Esophagus muscularis mucosa (tissue), 4 donors: ENCODE measurements around the gene ZNF48. TPM values are rescaled to one million over a fixed set of nuclear protein-coding genes. Genes with fewer than 3 reads are reported as not detected.

Source experiments
- DNase-seq: peaks from one replicate; pipeline ENCODE4 v3.0.0-alpha.2; 2017; ENCODE audit errors: extremely low spot score
- H3K27ac ChIP-seq, 4 donors: fragments of 200-600 bp; sonication (generic); replicated peaks in 1 of 4; 1 replicate in 3 of 4; 2 replicates in 1 of 4; pipeline ENCODE4 v1.5.1; 2016 to 2019; ENCODE audit warnings: mild to moderate bottlenecking in 1 of 4
- H3K27me3 ChIP-seq, 4 donors: fragments of 200-600 bp; sonication (generic); one replicate each; pipeline versions ENCODE4 v1.5.1 to v1.6.0; 2016 to 2019
- H3K36me3 ChIP-seq, 4 donors: fragments of 200-600 bp; sonication (generic); one replicate each; pipeline ENCODE4 v1.5.1; 2016 to 2019
- H3K4me1 ChIP-seq, 4 donors: fragments of 200-600 bp; sonication (generic); one replicate each; pipeline ENCODE4 v1.5.1; 2016 to 2019
- H3K4me3 ChIP-seq, 4 donors: fragments of 200-600 bp; sonication (generic); 1 replicate in 2 of 4; 2 replicates in 2 of 4; pipeline ENCODE4 v1.5.1; 2016 to 2019; ENCODE audit warnings: mild to moderate bottlenecking in 4 of 4, moderate library complexity in 1 of 4
- H3K9me3 ChIP-seq, 4 donors: fragments of 200-600 bp; sonication (generic); 1 replicate in 3 of 4; 2 replicates in 1 of 4; pipeline ENCODE4 v1.5.1; 2016 to 2019
- EP300 ChIP-seq: sonication (generic); formaldehyde crosslinking; IDR thresholded peaks from one replicate; pipeline ENCODE4 v1.6.1; 2017; ENCODE audit warnings: antibody characterized with exemption
- POLR2A ChIP-seq: fragments of 450-650 bp; IDR thresholded peaks from one replicate; pipeline ENCODE4 v1.6.1; 2017; ENCODE audit warnings: antibody characterized with exemption, moderate library complexity, mild to moderate bottlenecking, low read depth
- POLR2AphosphoS5 ChIP-seq, 2 donors: sonication (generic); formaldehyde crosslinking; IDR thresholded peaks; one replicate each; pipeline ENCODE4 v1.6.1; 2017; ENCODE audit warnings: antibody characterized with exemption in 2 of 2
- whole genome bisulfite sequencing: methylation state at CpG from one replicate; pipeline ENCODE4 v1.1.5; 2018; 5-methylcytosine and 5-hydroxymethylcytosine counted together
- intact Hi-C: fragments of 100-400 bp; cut with DNase I; formaldehyde crosslinking; loops from one replicate; pipeline ENCODE4 v1.15.1; 2023
- total RNA-seq, 4 donors: library from RNA; depleted of rRNA; stranded (reverse); fragments of >200 nt; gene quantifications; one replicate each; pipeline versions ENCODE4 v1.1.0 to v1.2.1, GENCODE V29; 2016
- TF ChIP-seq, protein P1 (sequence below), 3 experiments: fragments of 200-600 bp in 2 of 3; fragments of 450-650 bp in 1 of 3; sonication (generic) in 2 of 3; IDR thresholded peaks; one replicate each; pipeline ENCODE4 v1.5.1; 2017 to 2019; ENCODE audit warnings: antibody characterized with exemption in 3 of 3, mild to moderate bottlenecking in 2 of 3, moderate library complexity in 1 of 3

The ZNF48 gene
- total RNA-seq, 4 donors from 2014 or later: 8.3 to 17.6 (median 12.8) TPM

DNA sequence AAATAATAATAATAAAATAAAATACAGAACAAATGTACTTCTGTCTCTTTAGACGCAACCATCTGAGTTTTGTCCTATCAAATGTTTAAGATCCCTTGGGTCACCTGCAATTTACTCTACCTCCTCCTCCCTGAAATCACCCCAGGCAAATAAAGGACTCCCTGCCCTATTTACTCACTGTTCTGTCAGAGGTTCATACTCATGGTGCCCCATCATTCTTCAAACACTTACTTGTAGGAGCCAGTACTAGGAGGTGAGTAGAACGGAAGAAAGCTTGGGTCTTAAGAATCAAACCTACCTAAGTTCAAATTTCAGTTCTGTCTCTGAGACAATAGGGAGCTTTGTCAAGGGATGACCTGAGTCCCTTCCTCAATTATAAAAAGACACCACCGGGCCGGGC is 28.7 kb upstream of the ZNF48 start:
- H3K27ac ChIP-seq: peak overlapping the region in 1 of 4 donors; percentile 9
- no peaks in the 10 kb centered on the region for H3K27me3 ChIP-seq
- peaks cover 29 to 54% (median 50%) of the 10 kb centered on the region in 4 donors for H3K4me1 ChIP-seq
- intact Hi-C loops: no loop called here
- peaks cover 10 to 51% (median 36%) of the 10 kb centered on the region in 4 donors for H3K36me3 ChIP-seq
- TF ChIP-seq POLR2AphosphoS5 (IDR thresholded peaks at IDR 0.05) (no peak), EP300 (no peak), POLR2A (no peak)
- WGBS: 82% methylated on average over 4 of the region's 4 CpGs
- DNase-seq: no peak
- H3K4me3 ChIP-seq: peak overlapping the region in 1 of 4 donors; percentile 96
- no peaks in the 10 kb centered on the region for H3K9me3 ChIP-seq

DNA sequence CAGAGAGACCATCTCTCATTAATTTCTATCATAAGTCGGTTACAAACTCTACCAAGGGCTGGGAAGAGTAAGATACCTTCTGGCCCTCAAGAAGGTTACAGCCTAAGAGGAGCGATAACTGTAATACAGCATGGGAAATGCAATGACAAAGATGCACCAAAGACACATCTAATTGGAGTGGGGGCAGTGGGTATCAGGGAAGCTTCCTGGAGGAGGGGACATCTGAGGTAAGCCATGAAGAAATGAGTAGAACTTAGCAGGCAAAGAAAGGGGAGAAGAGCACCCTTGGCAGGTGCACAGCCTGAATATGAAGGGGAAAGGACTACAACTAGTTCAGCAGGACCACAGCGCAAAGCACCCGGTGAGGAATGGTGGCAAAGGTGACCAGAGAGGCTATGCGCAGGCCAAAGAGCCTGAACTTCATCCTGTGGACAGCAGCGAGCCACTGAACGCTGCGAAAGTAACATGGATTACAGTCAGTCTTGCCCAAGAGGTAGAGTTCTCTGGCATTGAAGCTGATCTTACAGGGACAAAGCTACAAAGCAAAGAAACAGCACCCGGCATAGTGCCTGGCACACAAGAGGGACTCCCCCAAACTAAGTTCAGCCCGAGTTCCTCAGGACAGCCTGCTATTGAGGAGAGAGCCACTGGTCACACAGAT is 27.7 kb upstream of the ZNF48 start:
- Histone ChIP-seq H3K27me3 (no peaks in the 10 kb centered on the region), H3K4me1 (peaks cover 37 to 55% (median 53%) of the 10 kb centered on the region in 4 donors), H3K9me3 (no peaks in the 10 kb centered on the region), H3K4me3 (peak overlapping the region; percentile 87 to 96 (median 92)), H3K36me3 (peaks cover 10 to 41% (median 29%) of the 10 kb centered on the region in 4 donors), H3K27ac (peak overlapping the region; percentile 81 to 94 (median 86))
- no peak for TF ChIP-seq POLR2A
- no peak for TF ChIP-seq POLR2AphosphoS5 (IDR thresholded peaks at IDR 0.05)
- TF ChIP-seq, protein P1, sequence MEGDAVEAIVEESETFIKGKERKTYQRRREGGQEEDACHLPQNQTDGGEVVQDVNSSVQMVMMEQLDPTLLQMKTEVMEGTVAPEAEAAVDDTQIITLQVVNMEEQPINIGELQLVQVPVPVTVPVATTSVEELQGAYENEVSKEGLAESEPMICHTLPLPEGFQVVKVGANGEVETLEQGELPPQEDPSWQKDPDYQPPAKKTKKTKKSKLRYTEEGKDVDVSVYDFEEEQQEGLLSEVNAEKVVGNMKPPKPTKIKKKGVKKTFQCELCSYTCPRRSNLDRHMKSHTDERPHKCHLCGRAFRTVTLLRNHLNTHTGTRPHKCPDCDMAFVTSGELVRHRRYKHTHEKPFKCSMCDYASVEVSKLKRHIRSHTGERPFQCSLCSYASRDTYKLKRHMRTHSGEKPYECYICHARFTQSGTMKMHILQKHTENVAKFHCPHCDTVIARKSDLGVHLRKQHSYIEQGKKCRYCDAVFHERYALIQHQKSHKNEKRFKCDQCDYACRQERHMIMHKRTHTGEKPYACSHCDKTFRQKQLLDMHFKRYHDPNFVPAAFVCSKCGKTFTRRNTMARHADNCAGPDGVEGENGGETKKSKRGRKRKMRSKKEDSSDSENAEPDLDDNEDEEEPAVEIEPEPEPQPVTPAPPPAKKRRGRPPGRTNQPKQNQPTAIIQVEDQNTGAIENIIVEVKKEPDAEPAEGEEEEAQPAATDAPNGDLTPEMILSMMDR (IDR thresholded peaks at IDR 0.05): no peak
- TF ChIP-seq EP300: no peak
- intact Hi-C loops: no loop called here
- 68% methylated on average over 9 of the region's 10 CpGs for WGBS
- no peak for DNase-seq

DNA sequence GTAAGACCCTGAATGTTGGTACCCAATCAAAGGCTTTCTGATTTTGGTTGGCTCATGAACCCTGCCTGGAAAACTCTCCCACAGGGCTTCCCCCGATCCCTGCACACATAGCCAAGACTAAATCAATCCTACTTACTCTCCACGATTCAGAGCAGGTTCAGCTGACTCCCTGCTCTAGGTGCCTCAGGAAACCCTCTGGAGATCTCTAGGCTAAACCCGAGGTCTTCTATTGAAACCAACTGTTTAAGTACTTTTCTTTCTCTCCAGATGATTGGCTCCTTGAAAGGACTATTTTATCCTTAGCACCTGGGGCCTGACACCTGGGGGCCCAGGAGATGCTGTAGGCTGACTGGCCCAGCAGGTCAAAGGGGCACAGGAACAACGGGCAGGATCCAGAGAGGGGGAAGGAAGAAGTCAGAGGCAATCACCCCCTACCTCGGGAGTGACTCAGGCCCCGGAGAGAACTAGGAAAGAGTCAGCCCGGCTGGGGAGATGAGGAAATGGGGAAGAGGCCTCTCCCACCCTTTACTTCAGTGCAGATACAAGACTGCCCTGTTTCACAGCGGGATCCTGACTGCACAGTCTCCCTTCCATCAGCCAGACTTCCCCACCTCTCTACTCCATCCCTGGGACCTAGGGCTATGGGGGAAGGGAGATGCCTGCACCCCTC is 27.0 kb upstream of the ZNF48 start:
- Histone ChIP-seq H3K4me3 (peak overlapping the region; percentile 87 to 96 (median 92)), H3K9me3 (no peaks in the 10 kb centered on the region), H3K36me3 (peaks cover 10 to 33% (median 22%) of the 10 kb centered on the region in 4 donors), H3K27ac (peak overlapping the region; percentile 81 to 94 (median 86)), H3K4me1 (peaks cover 37 to 55% (median 53%) of the 10 kb centered on the region in 4 donors), H3K27me3 (no peaks in the 10 kb centered on the region)
- 3% methylated on average over 8 of the region's 8 CpGs for WGBS
- intact Hi-C loops: no loop called here
- TF ChIP-seq POLR2A (no peak), EP300 (no peak), POLR2AphosphoS5 (IDR thresholded peaks at IDR 0.05) (no peak)
- TF ChIP-seq, protein P1 (IDR thresholded peaks at IDR 0.05): no peak
- DNase-seq: no peak

DNA sequence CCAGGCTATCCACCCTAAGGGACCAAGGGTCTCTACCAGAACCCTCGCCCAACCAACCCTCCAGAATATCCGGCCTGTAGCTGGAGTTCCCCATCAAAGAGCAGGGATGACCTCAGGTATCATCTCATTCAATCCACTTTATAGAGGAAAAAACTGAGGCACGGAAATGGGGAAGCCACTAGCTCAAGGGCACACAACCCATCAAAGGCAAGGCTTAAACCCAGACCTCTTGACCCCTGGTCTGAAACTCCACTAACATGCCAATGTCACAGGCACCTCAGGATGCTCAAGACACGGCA is 26.5 kb upstream of the ZNF48 start:
- TF ChIP-seq EP300 (no peak), POLR2A (no peak), POLR2AphosphoS5 (IDR thresholded peaks at IDR 0.05) (no peak)
- TF ChIP-seq, protein P1 (IDR thresholded peaks at IDR 0.05): no peak
- DNase-seq: no peak
- H3K4me1 ChIP-seq: peaks cover 37 to 55% (median 53%) of the 10 kb centered on the region in 4 donors
- WGBS: 3% methylated on average over 4 of the region's 4 CpGs
- H3K9me3 ChIP-seq: no peaks in the 10 kb centered on the region
- H3K27me3 ChIP-seq: no peaks in the 10 kb centered on the region
- H3K27ac ChIP-seq: peak overlapping the region; percentile 81 to 94 (median 86)
- peak overlapping the region; percentile 87 to 96 (median 92) for H3K4me3 ChIP-seq
- intact Hi-C loops: no loop called here
- H3K36me3 ChIP-seq: peaks cover 10 to 29% (median 20%) of the 10 kb centered on the region in 4 donors
